NCI-H1436 (cell line): ENCODE results near the gene BATF3.

Source experiments
- DNase-seq: peaks from one replicate; lab custom pipeline; 2025; lab: John Stamatoyannopoulos, UW

The BATF3 gene

DNA sequence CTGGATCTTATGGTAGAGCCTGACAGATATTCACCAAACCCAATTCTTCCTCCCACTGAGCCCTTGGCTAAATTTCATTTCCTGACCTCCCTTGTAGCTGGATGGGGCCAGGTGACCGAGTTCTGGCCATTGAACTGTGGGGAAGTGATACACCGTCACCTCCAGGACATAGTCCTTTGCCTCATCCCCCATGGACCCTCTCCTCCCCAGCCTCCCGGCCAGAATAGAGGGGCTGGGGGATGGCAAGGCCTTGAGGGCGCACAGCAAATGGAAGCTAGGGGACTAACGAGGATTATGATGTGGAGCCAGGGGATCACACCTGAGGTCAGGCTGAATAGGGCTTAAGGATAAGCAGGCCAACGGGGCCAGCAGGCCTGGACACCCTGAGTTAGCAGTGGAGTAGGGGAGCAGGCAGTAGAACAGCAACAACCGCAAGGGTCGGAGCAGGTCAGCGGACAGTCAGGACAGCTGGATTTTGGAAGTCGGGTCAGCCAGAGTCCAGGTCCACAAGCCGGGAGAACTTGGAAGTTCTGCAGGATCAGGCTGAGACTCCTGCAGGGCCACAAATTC lies 15.0 kb downstream of the BATF3 start:
- DNase-seq = no peak

GRCh38 chr1:212684076-212684475 lies 15.6 kb downstream of the BATF3 start:
- no peak for DNase-seq

GRCh38 chr1:212683357-212683722 lies 16.3 kb downstream of the BATF3 start:
- DNase-seq = no peak

DNA sequence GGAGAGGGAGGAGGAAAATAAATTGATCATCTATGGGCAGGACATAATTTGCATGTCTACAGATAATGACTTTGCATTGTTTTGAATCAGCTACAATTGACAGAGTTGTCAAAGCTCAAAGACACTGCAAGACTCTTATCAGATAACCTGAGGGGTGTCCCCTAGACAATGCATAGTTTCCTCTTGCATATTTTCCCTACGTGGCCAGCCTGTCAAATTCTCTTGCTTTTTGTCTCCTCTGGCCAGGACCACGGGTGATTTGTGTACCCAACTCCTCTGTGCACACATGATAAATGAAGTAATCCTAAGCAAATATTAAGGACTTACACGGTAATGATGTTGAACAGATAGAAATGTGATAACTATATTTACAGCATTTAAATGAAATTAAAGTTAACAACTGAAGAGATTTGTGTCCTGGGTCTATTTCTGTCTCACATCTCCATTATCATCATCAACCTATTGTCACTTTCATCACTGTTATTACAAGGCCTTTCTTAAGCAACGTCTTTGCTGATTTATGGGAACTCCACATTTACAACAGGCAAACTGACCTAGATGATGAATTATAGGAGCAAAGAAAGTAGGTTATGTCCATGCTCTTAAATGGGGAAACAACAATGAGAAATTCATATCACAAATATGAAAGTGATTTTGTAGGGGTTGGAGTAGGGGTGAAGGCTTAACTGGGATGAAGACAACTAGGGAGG lies 18.8 kb downstream of the BATF3 start:
- DNase-seq = no peak

- no peak for DNase-seq
These were observed 20.9 kb downstream of the BATF3 start for GRCh38 chr1:212678456-212679410.

DNA sequence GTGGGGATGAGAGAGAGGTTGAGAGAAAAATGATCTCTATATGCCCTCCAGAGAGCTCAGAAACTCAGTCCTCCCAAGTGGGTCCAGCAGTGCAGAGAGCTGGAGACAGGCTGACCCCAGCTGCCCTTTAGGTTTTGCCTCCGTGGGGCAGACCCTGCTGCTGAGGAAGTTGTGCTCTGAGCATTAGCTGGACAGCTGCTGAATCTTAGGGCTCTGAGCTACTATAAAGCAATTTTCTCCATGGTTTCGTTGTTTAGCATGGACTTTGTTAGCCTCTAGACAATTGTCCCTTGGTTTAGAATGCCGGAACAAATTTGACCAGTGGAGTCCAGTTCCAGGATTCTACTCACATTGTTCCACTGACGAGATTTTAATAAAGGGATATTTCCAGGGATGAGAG lies 22.1 kb downstream of the BATF3 start:
- no peak for DNase-seq

- DNase-seq = no peak
These were observed 22.5 kb downstream of the BATF3 start for GRCh38 chr1:212677136-212677535.

- no peak for DNase-seq
These were observed 24.0 kb downstream of the BATF3 start for GRCh38 chr1:212675675-212676074.

- no peak for DNase-seq
These were observed 24.8 kb downstream of the BATF3 start for GRCh38 chr1:212674872-212675271.

- peak; percentile 77 for DNase-seq
These were observed 28.2 kb downstream of the BATF3 start for GRCh38 chr1:212671342-212672031.

- no peak for DNase-seq
These were observed 28.8 kb downstream of the BATF3 start for GRCh38 chr1:212670882-212671281.

DNA sequence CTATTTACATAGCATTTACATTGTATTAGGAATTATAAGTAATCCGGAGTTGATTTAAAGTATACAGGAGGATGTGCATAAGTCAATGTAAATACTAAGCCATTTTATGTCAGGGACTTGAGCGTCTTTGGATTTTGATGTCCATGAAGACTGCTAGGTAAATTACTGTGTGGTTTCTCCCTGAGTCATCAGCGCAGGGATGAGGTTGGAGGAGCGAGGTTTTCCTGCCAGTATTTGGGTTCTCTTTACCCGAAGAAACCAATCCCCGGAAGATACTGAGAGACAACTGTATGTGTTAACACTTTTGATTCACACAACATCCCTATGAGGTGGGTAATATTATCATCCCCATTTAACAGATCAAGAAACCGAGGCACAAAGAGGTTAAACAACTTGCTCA lies 29.3 kb downstream of the BATF3 start:
- DNase-seq = no peak

DNA sequence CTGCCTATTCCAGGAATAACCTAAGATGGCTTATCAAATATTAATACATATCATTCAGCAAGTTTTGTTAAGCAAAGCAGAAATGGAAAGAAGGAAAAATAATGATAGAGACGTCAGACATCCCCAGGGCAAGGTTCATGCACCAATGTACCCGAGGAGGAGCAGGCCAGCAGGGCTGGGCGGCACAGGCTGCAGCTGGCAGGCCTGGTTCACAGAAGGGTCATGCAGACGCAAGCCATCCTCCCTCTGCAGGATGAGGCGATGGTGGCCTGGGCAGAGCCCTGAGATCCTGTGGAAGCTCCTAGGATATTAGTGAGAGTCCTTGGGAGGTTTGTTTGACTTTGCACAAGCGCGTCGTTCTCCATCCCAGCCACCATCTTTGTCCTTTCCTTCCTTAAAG lies 30.0 kb downstream of the BATF3 start:
- DNase-seq = no peak

- peak; percentile 27 for DNase-seq
These were observed 30.5 kb downstream of the BATF3 start for GRCh38 chr1:212669102-212669501.

DNA sequence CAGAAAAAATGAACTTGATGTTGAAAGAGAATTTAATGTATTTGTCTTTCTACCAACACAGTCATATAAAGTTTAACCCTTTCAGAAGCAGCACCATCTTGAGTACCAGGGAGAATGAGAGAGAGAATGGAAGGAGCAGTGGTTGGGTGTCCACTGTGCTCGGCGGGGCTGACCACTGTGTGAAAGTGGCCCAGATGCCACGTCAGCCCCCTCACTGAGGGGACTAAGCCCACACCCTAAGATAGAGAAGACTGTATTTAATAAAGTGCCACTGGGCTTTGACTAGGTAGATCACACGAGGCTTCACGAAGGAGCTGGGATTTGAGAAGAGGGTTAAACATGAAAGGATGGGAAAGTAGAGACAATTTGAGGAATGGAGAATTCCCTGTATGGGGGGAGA lies 31.2 kb downstream of the BATF3 start:
- no peak for DNase-seq

GRCh38 chr1:212667223-212668139 lies 32.2 kb downstream of the BATF3 start:
- no peak for DNase-seq

GRCh38 chr1:212666116-212666775 lies 33.4 kb downstream of the BATF3 start:
- no peak for DNase-seq

DNA sequence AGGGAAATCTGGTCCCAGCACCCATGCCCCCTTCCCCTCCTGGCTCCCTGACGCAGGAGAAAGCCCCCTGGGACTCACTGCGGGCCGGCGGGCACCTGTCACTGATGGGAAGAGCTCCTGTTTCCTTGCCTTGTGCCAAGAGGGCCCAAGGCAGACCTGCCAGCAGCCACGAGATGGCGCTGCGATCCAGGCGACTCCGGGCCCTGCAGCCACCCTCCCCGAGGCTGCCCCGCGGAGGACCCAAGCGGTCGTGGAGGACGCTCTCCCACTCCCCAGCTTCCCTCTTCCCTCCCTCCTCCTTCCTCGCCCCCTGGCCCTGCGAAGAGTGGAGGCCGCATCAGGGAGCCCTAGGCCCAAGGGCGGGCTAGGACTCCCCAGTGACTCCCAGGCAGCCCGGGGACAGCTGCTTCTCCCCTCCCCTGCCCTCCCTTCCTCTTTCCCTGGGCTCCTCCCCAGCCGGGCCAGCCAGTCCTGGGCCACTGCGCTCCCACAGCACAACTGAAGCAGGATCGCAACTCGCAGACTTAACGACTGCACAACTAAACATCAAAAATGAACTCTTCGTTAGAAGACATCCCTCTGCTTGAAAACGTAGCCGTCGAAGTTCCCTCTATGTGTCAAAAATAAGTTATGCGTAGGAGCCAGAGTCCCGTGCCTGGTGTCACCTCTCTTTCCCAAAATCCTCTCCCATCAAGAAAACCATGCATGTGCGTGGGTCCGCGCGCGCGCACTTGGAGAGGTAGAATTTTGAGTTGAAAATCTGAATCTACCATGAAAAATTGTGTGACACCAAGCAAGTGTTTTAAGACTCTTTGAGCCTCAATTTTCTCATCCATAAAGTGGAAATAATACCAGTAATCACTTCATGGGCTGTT lies 34.2 kb downstream of the BATF3 start:
- DNase-seq = peak; percentile 96

GRCh38 chr1:212664409-212665199 lies 35.0 kb downstream of the BATF3 start:
- no peak for DNase-seq
